CD4-positive, alpha-beta memory T cell (primary cell): ENCODE measurements around the gene ZNF74. TPM values are rescaled to one million over a fixed set of nuclear protein-coding genes. Genes with fewer than 3 reads are reported as not detected.
A peak's percentile ranks its signal among the peaks of the same experiment; 100 is the strongest.
"Not testable (repeated sequence)": the region's sequence is repeated elsewhere in the genome, so short reads cannot be mapped to it uniquely, and the experiment has no call there.

Experiments
- CTCF ChIA-PET: fragments of 350-600 bp; sonication (Branson Sonifier 250); formaldehyde crosslinking; loops from one replicate; lab custom pipeline; 2021; ENCODE audit warnings: inconsistent platforms; ENCODE audit not compliant: partially characterized antibody; lab: Charles Lee
- POLR2A ChIA-PET: fragments of 350-600 bp; sonication (Branson Sonifier 250); formaldehyde crosslinking; loops from one replicate; lab custom pipeline; 2021; ENCODE audit not compliant: partially characterized antibody; lab: Charles Lee
- DNase-seq, 5 donors: peaks; one replicate each; pipeline versions ENCODE4 v3.0.0 to v3.0.0-alpha.2; 2020 to 2022; ENCODE audit warnings: mixed read lengths in 1 of 5
- H3K27ac ChIP-seq: one replicate; pipeline ENCODE4 v1.7.0; 2013; ENCODE audit warnings: low read depth, low read length
- H3K27me3 ChIP-seq: 2 replicates; pipeline ENCODE4 v1.7.0; 2013; ENCODE audit warnings: mild to moderate bottlenecking, low read length, moderate library complexity; ENCODE audit not compliant: insufficient read depth
- H3K36me3 ChIP-seq: 2 replicates; pipeline ENCODE4 v1.7.0; 2013; ENCODE audit warnings: mild to moderate bottlenecking, low read length, moderate library complexity; ENCODE audit not compliant: insufficient read depth
- H3K4me1 ChIP-seq: 2 replicates; pipeline ENCODE4 v1.7.0; 2013; ENCODE audit warnings: mild to moderate bottlenecking, low read length, moderate library complexity; ENCODE audit not compliant: insufficient read depth
- H3K4me3 ChIP-seq, 2 donors: one replicate each; pipeline ENCODE4 v1.7.0; 2013; ENCODE audit warnings: low read length in 2 of 2, mild to moderate bottlenecking in 1 of 2
- H3K9me3 ChIP-seq, 2 donors: one replicate each; pipeline ENCODE4 v1.7.0; 2013; ENCODE audit warnings: low read length in 2 of 2, control low read depth in 1 of 2; ENCODE audit not compliant: control insufficient read depth in 1 of 2
- H3K27ac Mint-ChIP-seq, 7 donors: one replicate each; pipeline ENCODE4 v1.8.0; 2020 to 2021; ENCODE audit warnings: mixed read lengths in 7 of 7, mild to moderate bottlenecking in 6 of 7, inconsistent platforms in 3 of 7, moderate library complexity in 3 of 7
- H3K27me3 Mint-ChIP-seq, 2 donors: one replicate each; pipeline ENCODE4 v1.8.0; 2020 to 2021; ENCODE audit warnings: mixed read lengths in 2 of 2
- H3K36me3 Mint-ChIP-seq, 2 donors: one replicate each; pipeline ENCODE4 v1.8.0; 2020 to 2021; ENCODE audit warnings: mixed read lengths in 2 of 2, inconsistent platforms in 1 of 2, mild to moderate bottlenecking in 1 of 2
- H3K4me1 Mint-ChIP-seq, 4 donors: one replicate each; pipeline ENCODE4 v1.8.0; 2020 to 2021; ENCODE audit warnings: mixed read lengths in 4 of 4, mild to moderate bottlenecking in 1 of 4
- H3K4me3 Mint-ChIP-seq, 8 donors: one replicate each; pipeline ENCODE4 v1.8.0; 2020 to 2021; ENCODE audit warnings: mixed read lengths in 8 of 8, mild to moderate bottlenecking in 7 of 8, moderate library complexity in 6 of 8, inconsistent platforms in 3 of 8
- H3K9me3 Mint-ChIP-seq, 8 donors: one replicate each; pipeline ENCODE4 v1.8.0; 2020 to 2021; ENCODE audit warnings: mixed read lengths in 8 of 8, mild to moderate bottlenecking in 5 of 8, inconsistent platforms in 3 of 8, moderate library complexity in 1 of 8
- intact Hi-C: fragments of 100-400 bp; cut with micrococcal nuclease; formaldehyde crosslinking; loops from one replicate; pipeline ENCODE4 v1.15.1; 2023
- polyA plus RNA-seq, 2 donors: library from polyadenylated mRNA; unstranded; fragments of 300-500 nt; fragmentation: Illumina TruSeq; gene quantifications; one replicate each; pipeline ENCODE4 v1.2.3, GENCODE V29; 2021
- total RNA-seq, 2 experiments: library from RNA; stranded (reverse); gene quantifications; one replicate each; pipeline ENCODE4 v1.2.3, GENCODE V29; 2021

ZNF74 gene
- total RNA-seq = 10 to 100 TPM; 16.5 to 17.4 TPM
- 10 to 100 TPM in 1 of 2 donors, 1 to 10 TPM in 1; 3.0 to 10.1 TPM for polyA plus RNA-seq

- peak within 1 kb of the TSS; percentile 66 to 75 for H3K4me3 ChIP-seq
- peak within 1 kb of the TSS; percentile 86 to 95 (median 89) for H3K4me3 Mint-ChIP-seq
- no peaks in the 10 kb centered on the region for H3K36me3 ChIP-seq
Measured at GRCh38 chr22:20393705-20394476, at the start of gene ZNF74. TSS of gene ZNF74 (plus strand) at chr22:20394151. CDS start at chr22:20394629, 478 bp downstream.

GRCh38 chr22:20346553-20346952 lies 47.4 kb upstream of the ZNF74 start:
- H3K4me3 Mint-ChIP-seq, H3K9me3 Mint-ChIP-seq, POLR2A ChIA-PET: not testable (repeated sequence)

More at GRCh38 chr22:20393705-20394476, at the start of gene ZNF74:
- Histone ChIP-seq H3K27ac (peak within 1 kb of the TSS; percentile 62), H3K9me3 (no peaks in the 10 kb centered on the region), H3K27me3 (no peaks in the 10 kb centered on the region), H3K4me1 (peaks cover 24% of the 10 kb centered on the region)
- Mint-ChIP-seq H3K4me1 (peaks cover 18 to 45% (median 30%) of the 10 kb centered on the region in 4 donors), H3K27ac (peak within 1 kb of the TSS; percentile 76 to 96 (median 91)), H3K27me3 (no peaks in the 10 kb centered on the region), H3K36me3 (peaks cover 0 to 3% of the 10 kb centered on the region in 2 donors), H3K9me3 (peaks cover 0 to 6% (median 0%) of the 10 kb centered on the region in 8 donors)
- POLR2A ChIA-PET = interaction anchor here (0.8 to 2.1 kb wide), 12 partner anchors 9 to 185 kb away, joined by 3 to 18 read pairs (median 4); partner anchors contain the start of genes DGCR6L and MED15
- intact Hi-C loops = loop anchor here (1.0 to 5.0 kb wide), 3 partner anchors 75 to 463 kb away; partner anchors contain the start of genes PI4KA and SNAP29
- peak; percentile 86 to 91 (median 87) for DNase-seq
- CTCF ChIA-PET = interaction anchor here (0.7 kb wide), 1 partner anchor 70 kb away, joined by 3 read pairs; no protein-coding TSS in a partner anchor

GRCh38 chr22:20352536-20352935 lies 41.4 kb upstream of the ZNF74 start:
- H3K4me1 Mint-ChIP-seq, H3K36me3 Mint-ChIP-seq, POLR2A ChIA-PET, H3K4me3 Mint-ChIP-seq, H3K27ac Mint-ChIP-seq, H3K4me3 ChIP-seq, DNase-seq, H3K27me3 ChIP-seq, CTCF ChIA-PET, H3K36me3 ChIP-seq, H3K9me3 ChIP-seq, intact Hi-C loops, H3K9me3 Mint-ChIP-seq, H3K27ac ChIP-seq, H3K4me1 ChIP-seq, H3K27me3 Mint-ChIP-seq: not testable (repeated sequence)

More at GRCh38 chr22:20346553-20346952, 47.4 kb upstream of the ZNF74 start:
- H3K27ac Mint-ChIP-seq, intact Hi-C loops, H3K4me3 ChIP-seq, H3K4me1 ChIP-seq, H3K4me1 Mint-ChIP-seq, H3K27ac ChIP-seq, H3K36me3 Mint-ChIP-seq, H3K27me3 ChIP-seq, H3K9me3 ChIP-seq, H3K36me3 ChIP-seq, H3K27me3 Mint-ChIP-seq, CTCF ChIA-PET: not testable (repeated sequence)
- DNase-seq = peak in 4 of 5 donors; percentile 19 to 28 (median 26)

- H3K4me3 Mint-ChIP-seq = no peak overlapping the region
- intact Hi-C loops = no loop called here
- H3K4me1 Mint-ChIP-seq = no peaks in the 10 kb centered on the region
- Histone ChIP-seq H3K36me3 (no peaks in the 10 kb centered on the region), H3K9me3 (no peaks in the 10 kb centered on the region), H3K27ac (no peak overlapping the region), H3K4me1 (no peaks in the 10 kb centered on the region), H3K4me3 (no peak overlapping the region), H3K27me3 (no peaks in the 10 kb centered on the region)
- peak in 1 of 5 donors; percentile 36 for DNase-seq
- no peaks in the 10 kb centered on the region for H3K36me3 Mint-ChIP-seq
- H3K27me3 Mint-ChIP-seq = no peaks in the 10 kb centered on the region
- POLR2A ChIA-PET = no interaction called here
- no peaks in the 10 kb centered on the region for H3K9me3 Mint-ChIP-seq
- peak overlapping the region in 1 of 7 donors; percentile 70 for H3K27ac Mint-ChIP-seq
- CTCF ChIA-PET = no interaction called here
Measured at GRCh38 chr22:20354238-20354975, 39.5 kb upstream of the ZNF74 start.

- CTCF ChIA-PET, H3K4me3 ChIP-seq, H3K9me3 ChIP-seq, H3K27me3 Mint-ChIP-seq, H3K27me3 ChIP-seq, DNase-seq, H3K36me3 Mint-ChIP-seq, H3K9me3 Mint-ChIP-seq, H3K27ac ChIP-seq, H3K27ac Mint-ChIP-seq, H3K36me3 ChIP-seq, H3K4me1 ChIP-seq, H3K4me3 Mint-ChIP-seq, H3K4me1 Mint-ChIP-seq, intact Hi-C loops, POLR2A ChIA-PET: not testable (repeated sequence)
Measured at GRCh38 chr22:20355939-20356636, 37.9 kb upstream of the ZNF74 start.

GRCh38 chr22:20356906-20357305 lies 37.0 kb upstream of the ZNF74 start:
- DNase-seq, H3K4me3 ChIP-seq, CTCF ChIA-PET, H3K9me3 ChIP-seq, H3K27ac Mint-ChIP-seq, H3K27me3 ChIP-seq, H3K4me3 Mint-ChIP-seq, H3K4me1 Mint-ChIP-seq, POLR2A ChIA-PET, H3K36me3 ChIP-seq, intact Hi-C loops, H3K27ac ChIP-seq, H3K36me3 Mint-ChIP-seq, H3K9me3 Mint-ChIP-seq, H3K27me3 Mint-ChIP-seq, H3K4me1 ChIP-seq: not testable (repeated sequence)

GRCh38 chr22:20357967-20358366 lies 36.0 kb upstream of the ZNF74 start:
- H3K4me1 ChIP-seq, H3K4me3 ChIP-seq, H3K9me3 Mint-ChIP-seq, intact Hi-C loops, H3K27ac Mint-ChIP-seq, H3K27me3 ChIP-seq, CTCF ChIA-PET, H3K36me3 Mint-ChIP-seq, POLR2A ChIA-PET, DNase-seq, H3K4me1 Mint-ChIP-seq, H3K27me3 Mint-ChIP-seq, H3K36me3 ChIP-seq, H3K4me3 Mint-ChIP-seq, H3K9me3 ChIP-seq, H3K27ac ChIP-seq: not testable (repeated sequence)
